ENCODE measurements around the gene CYP46A1.

DNA sequence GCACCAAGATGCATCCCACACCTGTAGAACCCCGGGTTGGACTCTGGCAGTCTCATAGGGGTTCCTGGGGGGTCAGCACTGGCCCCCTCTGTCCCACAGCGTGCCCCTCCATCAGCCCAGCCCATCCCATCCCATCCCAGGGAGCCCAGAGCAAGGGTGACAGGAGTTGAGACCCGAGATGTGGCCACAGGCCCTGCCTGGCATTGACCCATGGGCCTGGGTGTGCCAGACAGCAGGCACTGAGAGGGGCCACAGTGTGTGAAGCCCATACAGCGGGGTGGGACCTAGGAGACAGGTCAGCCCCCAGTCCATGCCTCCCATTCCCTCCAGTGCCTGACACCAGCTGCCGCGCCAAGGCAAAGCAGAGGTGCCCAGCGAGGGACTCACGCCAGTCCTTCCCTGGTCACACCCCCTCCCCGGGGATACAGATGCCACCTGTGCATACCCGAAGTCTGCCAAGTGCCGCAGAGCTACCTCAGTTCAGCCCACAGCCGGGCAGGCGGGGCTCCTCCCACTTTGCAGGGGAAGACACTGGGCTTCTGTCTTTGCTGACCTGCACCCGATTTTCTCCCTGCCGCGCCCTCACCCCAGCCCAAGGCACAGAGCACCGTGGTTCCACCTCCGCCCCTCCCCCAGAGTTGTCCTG, 50.4 kb downstream of the CYP46A1 start:
- TF ChIP-seq, protein P1, sequence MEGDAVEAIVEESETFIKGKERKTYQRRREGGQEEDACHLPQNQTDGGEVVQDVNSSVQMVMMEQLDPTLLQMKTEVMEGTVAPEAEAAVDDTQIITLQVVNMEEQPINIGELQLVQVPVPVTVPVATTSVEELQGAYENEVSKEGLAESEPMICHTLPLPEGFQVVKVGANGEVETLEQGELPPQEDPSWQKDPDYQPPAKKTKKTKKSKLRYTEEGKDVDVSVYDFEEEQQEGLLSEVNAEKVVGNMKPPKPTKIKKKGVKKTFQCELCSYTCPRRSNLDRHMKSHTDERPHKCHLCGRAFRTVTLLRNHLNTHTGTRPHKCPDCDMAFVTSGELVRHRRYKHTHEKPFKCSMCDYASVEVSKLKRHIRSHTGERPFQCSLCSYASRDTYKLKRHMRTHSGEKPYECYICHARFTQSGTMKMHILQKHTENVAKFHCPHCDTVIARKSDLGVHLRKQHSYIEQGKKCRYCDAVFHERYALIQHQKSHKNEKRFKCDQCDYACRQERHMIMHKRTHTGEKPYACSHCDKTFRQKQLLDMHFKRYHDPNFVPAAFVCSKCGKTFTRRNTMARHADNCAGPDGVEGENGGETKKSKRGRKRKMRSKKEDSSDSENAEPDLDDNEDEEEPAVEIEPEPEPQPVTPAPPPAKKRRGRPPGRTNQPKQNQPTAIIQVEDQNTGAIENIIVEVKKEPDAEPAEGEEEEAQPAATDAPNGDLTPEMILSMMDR (IDR thresholded peaks at IDR 0.05; ENCODE audit: poor library complexity): no peak
- TF ChIP-seq EZH2 (IDR thresholded peaks at IDR 0.05; ENCODE audit: borderline replicate concordance): no peak
- no peak for TF ChIP-seq EZH2phosphoT487 (IDR thresholded peaks at IDR 0.05; ENCODE audit: low read depth, severe bottlenecking, unreplicated experiment)

Measured in hepatocyte (in vitro differentiated cells).